Stimulated activated CD8-positive, alpha-beta memory T cell treated with anti-CD3 and anti-CD28 coated beads, Interleukin-4, amount 100 ng/mL, for 24 hours (primary cell): ENCODE results near the gene NUDT4.
"Not testable (repeated sequence)": the region's sequence is repeated elsewhere in the genome, so short reads cannot be mapped to it uniquely, and the experiment has no call there.

Source experiments
- DNase-seq: peaks from one replicate; pipeline ENCODE4 v3.0.0-alpha.2; 2020; ENCODE audit warnings: low read depth

NUDT4 gene

GRCh38 chr12:93402333-93403311 is 24.9 kb downstream of the NUDT4 start:
- no peak for DNase-seq

GRCh38 chr12:93403988-93404803 is 26.5 kb downstream of the NUDT4 start:
- no peak for DNase-seq

- DNase-seq: no peak
Observed at GRCh38 chr12:93404961-93405849, 27.5 kb downstream of the NUDT4 start.

GRCh38 chr12:93407054-93407962 is 29.6 kb downstream of the NUDT4 start:
- no peak for DNase-seq

GRCh38 chr12:93407963-93408283 is 30.2 kb downstream of the NUDT4 start:
- DNase-seq: no peak

GRCh38 chr12:93408813-93409212 is 31.1 kb downstream of the NUDT4 start:
- DNase-seq: no peak

GRCh38 chr12:93409343-93410187 is 31.8 kb downstream of the NUDT4 start:
- not testable (repeated sequence) for DNase-seq

GRCh38 chr12:93411060-93411459 is 33.3 kb downstream of the NUDT4 start:
- not testable (repeated sequence) for DNase-seq

GRCh38 chr12:93412396-93412795 is 34.7 kb downstream of the NUDT4 start:
- DNase-seq: not testable (repeated sequence)

GRCh38 chr12:93413064-93413463 is 35.3 kb downstream of the NUDT4 start:
- DNase-seq: no peak

GRCh38 chr12:93415723-93416464 is 38.2 kb downstream of the NUDT4 start:
- no peak for DNase-seq

GRCh38 chr12:93417967-93418480 is 40.3 kb downstream of the NUDT4 start:
- no peak for DNase-seq

GRCh38 chr12:93419388-93420034 is 41.8 kb downstream of the NUDT4 start:
- DNase-seq: no peak

GRCh38 chr12:93422050-93422449 is 44.3 kb downstream of the NUDT4 start:
- no peak for DNase-seq

GRCh38 chr12:93425736-93426411 is 48.1 kb downstream of the NUDT4 start:
- no peak for DNase-seq

- DNase-seq: no peak
Observed at GRCh38 chr12:93426412-93426805, 48.7 kb downstream of the NUDT4 start.

GRCh38 chr12:93427779-93428564 is 50.2 kb downstream of the NUDT4 start:
- DNase-seq: no peak
